HepG2 (cell line): ENCODE data around the gene NMNAT1. TPM values are rescaled to one million over a fixed set of nuclear protein-coding genes. Genes with fewer than 3 reads are reported as not detected.

ENCODE experiments used
- ARID4A ChIP-seq: sonication (generic); formaldehyde crosslinking; IDR thresholded peaks from 2 replicates; pipeline ENCODE4 v1.5.0; 2020; ENCODE audit warnings: mild to moderate bottlenecking, missing genetic modification reagents, borderline replicate concordance
- CEBPB ChIP-seq: IDR thresholded peaks from 2 replicates; pipeline ENCODE4 v1.6.1; 2011; ENCODE audit warnings: low read depth, low read length, improper control_type of control experiment, borderline replicate concordance
- MZF1 ChIP-seq: sonication (generic); formaldehyde crosslinking; IDR thresholded peaks from 2 replicates; pipeline ENCODE4 v1.8.1; 2023; ENCODE audit warnings: mild to moderate bottlenecking, missing genetic modification reagents, borderline replicate concordance
- NFIB ChIP-seq: sonication (generic); formaldehyde crosslinking; IDR thresholded peaks from 2 replicates; pipeline ENCODE4 v1.9.0; 2021; ENCODE audit warnings: missing genetic modification reagents, mild to moderate bottlenecking, borderline replicate concordance
- NR2C2 ChIP-seq: sonication (generic); formaldehyde crosslinking; IDR thresholded peaks from 2 replicates; pipeline ENCODE4 v1.4.0; 2020; ENCODE audit warnings: missing genetic modification reagents, mild to moderate bottlenecking, moderate library complexity, borderline replicate concordance
- SPEN ChIP-seq: sonication (generic); formaldehyde crosslinking; IDR thresholded peaks from 2 replicates; pipeline ENCODE4 v1.5.1; 2020; ENCODE audit warnings: low read depth, mild to moderate bottlenecking, missing genetic modification reagents
- ZNF687 ChIP-seq: sonication (generic); formaldehyde crosslinking; IDR thresholded peaks from 2 replicates; pipeline ENCODE4 v1.5.1; 2020; ENCODE audit warnings: mild to moderate bottlenecking, missing genetic modification reagents, moderate library complexity
- ZSCAN21 ChIP-seq: sonication (generic); formaldehyde crosslinking; IDR thresholded peaks from 2 replicates; pipeline ENCODE4 v1.8.0; 2022; ENCODE audit warnings: mild to moderate bottlenecking, missing genetic modification reagents, moderate library complexity, borderline replicate concordance
- polyA plus RNA-seq, 8 experiments: library from polyadenylated mRNA; depleted of rRNA in 3 of 8; stranded (reverse) in 7 of 8; unstranded in 1 of 8; fragments of >200 nt; fragmentation: Illumina TruSeq in 4 of 8; extraction: Trizol in 4 of 8; gene quantifications; 2 replicates each; pipeline versions ENCODE4 v1.2.1 to v1.2.3, GENCODE V29; 2011 to 2016; ENCODE audit warnings: low read depth in 4 of 8, missing spikeins in 1 of 8, mixed read lengths in 1 of 8; ENCODE audit not compliant: insufficient read depth in 1 of 8
- total RNA-seq, 5 experiments: library from RNA; depleted of rRNA; stranded (reverse); fragments of >200 nt; fragmentation: Illumina TruSeq; extraction: Trizol; gene quantifications; 2 replicates each; pipeline ENCODE4 v1.2.3, GENCODE V29; 2016; ENCODE audit warnings: low read depth in 1 of 5

The NMNAT1 gene
- total and polyA plus RNA-seq, 2 of the 13 experiments (the other 11 are each of a cell fraction or from before 2014, with no cell fraction given) = 5.6 to 12.2 TPM

- TF ChIP-seq MZF1 (no peak), ARID4A (CRISPR knock-in tag) (peak; percentile 11; the same call in 1 of the 2 replicates), NFIB (CRISPR knock-in tag) (no peak), ZNF687 (CRISPR knock-in tag) (peak; percentile 30; the same call in 1 of the 2 replicates), CEBPB (no peak), SPEN (0 out of 2 replicates have a peak, but pooled peaks have one; percentile 14), ZSCAN21 (0 out of 2 replicates have a peak, but pooled peaks have one; percentile 15), NR2C2 (0 out of 2 replicates have a peak, but pooled peaks have one; percentile 19)
These were observed 33.2 kb upstream of the NMNAT1 start, which contains the start of gene CTNNBIP1 (continued) for GRCh38 chr1:9910076-9910422.
